Trophoblast cell (in vitro differentiated cells and primary cell): ENCODE data around the gene CERS6.

Experiments used
- DNase-seq, 2 donors: peaks; one replicate each; pipeline ENCODE4 v3.0.0-alpha.2; 2016
- H2AFZ ChIP-seq: 2 replicates; pipeline ENCODE4 v1.6.1; 2013; ENCODE audit warnings: low read length, moderate library complexity, mild to moderate bottlenecking; ENCODE audit not compliant: insufficient read depth, poor library complexity
- H2AK5ac ChIP-seq: 2 replicates; pipeline ENCODE4 v1.6.1; 2013; ENCODE audit warnings: mild to moderate bottlenecking, low read length
- H2BK120ac ChIP-seq: 2 replicates; pipeline ENCODE4 v1.6.1; 2013; ENCODE audit warnings: low read length, mild to moderate bottlenecking, moderate library complexity; ENCODE audit not compliant: insufficient read depth, poor library complexity
- H2BK12ac ChIP-seq: 2 replicates; pipeline ENCODE4 v1.6.1; 2013; ENCODE audit warnings: mild to moderate bottlenecking, low read length, moderate library complexity
- H2BK5ac ChIP-seq: 2 replicates; pipeline ENCODE4 v1.6.1; 2013; ENCODE audit warnings: low read length, low read depth, moderate library complexity, mild to moderate bottlenecking; ENCODE audit not compliant: poor library complexity
- H3K14ac ChIP-seq: 2 replicates; pipeline ENCODE4 v1.6.1; 2013; ENCODE audit warnings: mild to moderate bottlenecking, low read length
- H3K18ac ChIP-seq: 2 replicates; pipeline ENCODE4 v1.6.1; 2013; ENCODE audit warnings: mild to moderate bottlenecking, low read length
- H3K23ac ChIP-seq: 2 replicates; pipeline ENCODE4 v1.6.1; 2013; ENCODE audit warnings: low read length
- H3K27ac ChIP-seq: 2 replicates; pipeline ENCODE4 v1.5.1; 2013; ENCODE audit warnings: low read depth, mild to moderate bottlenecking, inconsistent platforms, low read length, moderate library complexity
- H3K27me3 ChIP-seq: 2 replicates; pipeline ENCODE4 v1.6.1; 2013; ENCODE audit warnings: inconsistent platforms, mild to moderate bottlenecking, low read length, moderate library complexity; ENCODE audit not compliant: insufficient read depth
- H3K36me3 ChIP-seq, 2 experiments: 1 replicate in 1 of 2; 2 replicates in 1 of 2; pipeline ENCODE4 v1.6.1; 2013; ENCODE audit warnings: low read length in 2 of 2, mild to moderate bottlenecking in 2 of 2, moderate library complexity in 1 of 2; ENCODE audit not compliant: insufficient read depth in 2 of 2, control insufficient read depth in 1 of 2
- H3K4ac ChIP-seq: 2 replicates; pipeline ENCODE4 v1.6.1; 2013; ENCODE audit warnings: low read depth, mild to moderate bottlenecking, low read length, moderate library complexity
- H3K4me1 ChIP-seq, 2 experiments: 1 replicate in 1 of 2; 2 replicates in 1 of 2; pipeline ENCODE4 v1.6.1; 2013; ENCODE audit warnings: low read length in 2 of 2, mild to moderate bottlenecking in 2 of 2, moderate library complexity in 1 of 2; ENCODE audit not compliant: insufficient read depth in 2 of 2, control insufficient read depth in 1 of 2
- H3K4me2 ChIP-seq: 2 replicates; pipeline ENCODE4 v1.6.1; 2013; ENCODE audit warnings: inconsistent platforms, mild to moderate bottlenecking, low read length, moderate library complexity
- H3K4me3 ChIP-seq: 2 replicates; pipeline ENCODE4 v1.5.1; 2013; ENCODE audit warnings: mild to moderate bottlenecking, low read depth, low read length, inconsistent platforms
- H3K79me1 ChIP-seq: one replicate; pipeline ENCODE4 v1.6.1; 2013; ENCODE audit warnings: low read length
- H3K79me2 ChIP-seq: 2 replicates; pipeline ENCODE4 v1.6.1; 2013; ENCODE audit warnings: low read length, mild to moderate bottlenecking; ENCODE audit not compliant: control insufficient read depth, insufficient read depth, poor library complexity
- H3K9ac ChIP-seq: 2 replicates; pipeline ENCODE4 v1.6.1; 2013; ENCODE audit warnings: mild to moderate bottlenecking, low read length
- H3K9me3 ChIP-seq: 2 replicates; pipeline ENCODE4 v1.6.1; 2013; ENCODE audit warnings: low read depth, mild to moderate bottlenecking, control low read depth, inconsistent platforms, low read length; ENCODE audit not compliant: insufficient read depth
- H4K12ac ChIP-seq: 2 replicates; pipeline ENCODE4 v1.6.1; 2013; ENCODE audit warnings: low read depth, mild to moderate bottlenecking, low read length, moderate library complexity
- H4K8ac ChIP-seq: 2 replicates; pipeline ENCODE4 v1.6.1; 2013; ENCODE audit warnings: low read depth, mild to moderate bottlenecking, low read length, moderate library complexity
- H4K91ac ChIP-seq: one replicate; pipeline ENCODE4 v1.6.1; 2013; ENCODE audit warnings: low read depth, mild to moderate bottlenecking, low read length, moderate library complexity
- WGBS: extraction: QIAGEN DNeasy Blood & Tissue Kit; methylation state at CpG from one replicate; pipeline ENCODE4 v1.1.7; 2013; ENCODE audit warnings: missing lambda C conversion rate; ENCODE audit not compliant: insufficient read length, insufficient coverage; ENCODE audit errors: extremely low coverage; 5-methylcytosine and 5-hydroxymethylcytosine counted together

The CERS6 gene

DNA sequence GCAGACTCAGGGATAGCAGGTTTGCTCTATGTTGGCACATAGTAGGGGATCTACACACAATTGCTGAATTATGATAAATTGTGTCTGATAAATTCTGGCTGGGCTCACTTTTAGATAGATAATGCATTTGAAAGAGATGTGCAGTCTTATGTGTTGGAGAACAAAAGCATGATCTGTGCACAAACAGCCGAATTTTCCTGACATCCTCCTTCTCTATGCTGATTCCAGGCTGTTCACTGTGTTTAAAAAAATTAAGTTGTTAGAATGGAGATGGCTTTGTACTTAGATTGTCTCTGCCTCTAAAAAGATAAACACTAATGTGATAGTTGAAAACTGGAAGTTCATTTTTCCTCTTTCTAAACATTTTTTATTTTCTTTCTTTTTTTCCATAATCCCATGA lies 2.1 kb downstream of the CERS6 start:
- DNase-seq = no peak
- H2BK12ac ChIP-seq = no peak overlapping the region
- no peak overlapping the region for H3K14ac ChIP-seq
- H2BK120ac ChIP-seq = no peak overlapping the region
- no peak overlapping the region for H3K18ac ChIP-seq
- H2BK5ac ChIP-seq = no peak overlapping the region
- H3K27ac ChIP-seq = no peak overlapping the region
- H4K12ac ChIP-seq = no peak overlapping the region
- H3K4ac ChIP-seq = no peak overlapping the region
- no peaks in the 10 kb centered on the region for H3K36me3 ChIP-seq
- H3K79me1 ChIP-seq = peaks cover 11% of the 10 kb centered on the region
- no peak overlapping the region for H3K9ac ChIP-seq
- no peak overlapping the region for H3K23ac ChIP-seq
- H2AK5ac ChIP-seq = no peak overlapping the region
- H4K8ac ChIP-seq = no peak overlapping the region
- no CpG with 5 or more reads among the region's 1 CpG for WGBS
- H4K91ac ChIP-seq = no peak overlapping the region
- peaks cover 2 to 6% of the 10 kb centered on the region in 2 experiments for H3K4me1 ChIP-seq
- H3K9me3 ChIP-seq = no peaks in the 10 kb centered on the region
- H3K79me2 ChIP-seq = peaks cover 12% of the 10 kb centered on the region
- H3K4me3 ChIP-seq = no peak overlapping the region
- peak overlapping the region; percentile 89 for H3K4me2 ChIP-seq
- no peak overlapping the region for H2AFZ ChIP-seq
- no peaks in the 10 kb centered on the region for H3K27me3 ChIP-seq

DNA sequence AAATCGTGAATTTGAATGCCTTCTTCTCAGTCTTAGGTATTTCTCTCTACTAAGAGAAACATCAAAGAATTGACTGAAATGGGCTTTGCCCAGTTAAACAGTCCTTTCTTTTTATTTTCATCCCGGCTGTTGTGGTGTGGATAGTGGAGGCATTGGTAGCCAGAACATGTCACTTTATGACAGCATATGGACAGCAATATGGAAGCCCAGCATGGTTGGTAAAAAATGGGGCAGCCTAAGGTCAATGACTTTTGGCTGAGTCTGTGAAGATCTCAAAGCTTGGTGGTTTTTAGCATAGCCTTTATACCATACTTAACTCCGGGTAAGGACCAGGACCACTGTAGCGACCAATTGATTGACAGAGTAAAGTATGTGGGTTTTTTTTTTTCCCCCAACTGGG lies 3.2 kb downstream of the CERS6 start:
- Histone ChIP-seq H4K12ac (no peak overlapping the region), H3K23ac (no peak overlapping the region), H4K8ac (no peak overlapping the region), H2BK12ac (no peak overlapping the region), H3K14ac (no peak overlapping the region), H3K79me2 (peaks cover 12% of the 10 kb centered on the region), H3K4me3 (no peak overlapping the region), H3K27me3 (no peaks in the 10 kb centered on the region), H3K27ac (no peak overlapping the region), H2BK5ac (no peak overlapping the region), H3K79me1 (peaks cover 11% of the 10 kb centered on the region), H3K4me2 (no peak overlapping the region), H3K9ac (no peak overlapping the region), H4K91ac (no peak overlapping the region), H2AFZ (no peak overlapping the region), H3K4me1 (peaks cover 2 to 6% of the 10 kb centered on the region in 2 experiments), H2BK120ac (no peak overlapping the region), H2AK5ac (no peak overlapping the region), H3K18ac (no peak overlapping the region), H3K9me3 (no peaks in the 10 kb centered on the region), H3K4ac (no peak overlapping the region), H3K36me3 (no peaks in the 10 kb centered on the region)
- DNase-seq = no peak
- WGBS = no CpG with 5 or more reads among the region's 4 CpGs

DNA sequence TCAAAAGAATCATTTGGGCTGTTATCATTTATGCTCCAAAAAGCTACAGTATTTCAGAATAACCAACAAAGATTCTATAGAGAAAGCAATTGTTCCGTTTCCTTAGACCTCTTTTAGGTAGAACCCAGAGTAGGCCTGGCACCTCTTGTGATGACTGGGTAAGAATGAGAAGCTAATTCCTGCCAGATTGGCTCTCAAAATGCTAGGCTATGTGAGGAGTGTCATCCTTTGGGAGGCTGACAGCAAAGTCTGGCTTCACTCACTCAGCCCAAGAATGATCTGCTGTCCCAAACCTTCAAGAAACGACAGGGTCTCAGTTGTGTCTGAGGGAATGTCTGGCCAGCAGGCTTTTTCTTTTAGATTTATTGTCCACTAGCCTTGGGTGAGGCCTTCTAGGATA lies 4.5 kb downstream of the CERS6 start:
- Histone ChIP-seq H3K18ac (no peak overlapping the region), H3K23ac (no peak overlapping the region), H3K27me3 (no peaks in the 10 kb centered on the region), H3K4ac (no peak overlapping the region), H2AK5ac (no peak overlapping the region), H3K9ac (no peak overlapping the region), H2AFZ (no peak overlapping the region), H3K4me2 (no peak overlapping the region), H2BK120ac (peak overlapping the region; percentile 27), H2BK5ac (no peak overlapping the region), H3K36me3 (no peaks in the 10 kb centered on the region), H3K4me3 (no peak overlapping the region), H3K4me1 (peaks cover under 1 to 5% of the 10 kb centered on the region in 2 experiments), H2BK12ac (peak overlapping the region; percentile 16), H4K91ac (no peak overlapping the region), H4K8ac (no peak overlapping the region), H3K14ac (peak overlapping the region; percentile 26), H3K27ac (no peak overlapping the region), H4K12ac (no peak overlapping the region), H3K79me1 (peaks cover 11% of the 10 kb centered on the region), H3K79me2 (peaks cover 12% of the 10 kb centered on the region), H3K9me3 (no peaks in the 10 kb centered on the region)
- DNase-seq = no peak
- WGBS = no CpG with 5 or more reads among the region's 2 CpGs

DNA sequence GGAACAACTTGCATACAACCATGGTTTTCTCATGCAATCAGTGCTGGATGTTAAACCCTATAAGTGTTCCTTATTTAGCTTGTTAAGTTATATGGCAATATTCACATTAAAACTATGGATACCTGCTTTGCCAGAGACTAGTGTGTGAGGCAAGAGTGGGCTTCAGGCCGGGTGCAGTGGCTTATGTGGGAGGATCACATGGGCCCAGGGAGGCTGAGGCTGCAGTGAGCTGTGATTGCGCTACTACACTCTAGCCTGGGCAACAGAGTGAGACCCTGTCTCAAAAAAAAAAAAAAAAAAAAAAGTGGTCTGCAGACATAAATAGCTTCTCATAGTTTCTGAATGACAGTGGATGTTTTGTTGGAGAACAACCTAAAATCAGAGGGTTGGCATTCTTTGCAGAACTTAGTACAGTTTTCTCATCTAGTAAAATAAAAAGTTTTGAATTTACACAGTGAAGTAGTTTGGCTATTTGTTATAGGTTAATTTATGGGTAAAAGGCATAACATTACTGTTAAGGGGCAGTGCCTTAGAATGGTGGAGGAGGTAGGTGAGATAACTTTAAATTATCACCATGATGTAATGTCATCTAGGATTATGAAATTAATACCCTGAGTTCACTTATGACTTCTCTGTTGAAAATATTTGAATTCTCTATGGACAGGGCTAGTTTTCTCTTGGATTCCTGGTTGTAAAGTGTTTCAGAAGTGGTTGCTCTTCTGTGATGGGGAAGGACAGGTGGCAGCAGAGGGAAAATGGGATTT lies 5.3 kb downstream of the CERS6 start:
- Histone ChIP-seq H3K4me1 (peaks cover 0 to 4% of the 10 kb centered on the region in 2 experiments), H3K27me3 (no peaks in the 10 kb centered on the region), H3K4me3 (no peak overlapping the region), H3K27ac (no peak overlapping the region), H3K79me2 (peaks cover 9% of the 10 kb centered on the region), H3K4ac (peak overlapping the region; percentile 94), H2AFZ (no peak overlapping the region), H3K36me3 (no peaks in the 10 kb centered on the region), H3K4me2 (no peak overlapping the region), H3K14ac (no peak overlapping the region), H2BK120ac (no peak overlapping the region), H3K79me1 (peaks cover 7% of the 10 kb centered on the region), H2AK5ac (no peak overlapping the region), H4K8ac (no peak overlapping the region), H4K91ac (no peak overlapping the region), H3K9me3 (no peaks in the 10 kb centered on the region), H2BK5ac (no peak overlapping the region), H4K12ac (no peak overlapping the region), H3K18ac (peak overlapping the region; percentile 75), H2BK12ac (no peak overlapping the region), H3K23ac (no peak overlapping the region), H3K9ac (no peak overlapping the region)
- DNase-seq = no peak
- WGBS = no CpG with 5 or more reads among the region's 2 CpGs
